IMR-90 (cell line): ENCODE results near the gene DNAH17.

ENCODE experiments used
- BHLHE40 ChIP-seq: fragments of 150-350 bp; IDR thresholded peaks from 2 replicates; pipeline ENCODE4 v1.6.1; 2016; ENCODE audit warnings: mild to moderate bottlenecking, low read depth, low read length
- CEBPB ChIP-seq: IDR thresholded peaks from 2 replicates; pipeline ENCODE4 v1.6.1; 2012; ENCODE audit warnings: low read depth, low read length, improper control_type of control experiment
- CHD1 ChIP-seq: IDR thresholded peaks from 2 replicates; pipeline ENCODE4 v1.6.1; 2012; ENCODE audit warnings: low read depth, low read length, improper control_type of control experiment
- MAFK ChIP-seq: IDR thresholded peaks from 2 replicates; pipeline ENCODE4 v1.6.1; 2012; ENCODE audit warnings: low read depth, low read length, improper control_type of control experiment
- MAZ ChIP-seq: IDR thresholded peaks from 2 replicates; pipeline ENCODE4 v1.6.1; 2012; ENCODE audit warnings: low read depth, mild to moderate bottlenecking, low read length, improper control_type of control experiment, moderate library complexity, borderline replicate concordance
- MXI1 ChIP-seq: IDR thresholded peaks from 2 replicates; pipeline ENCODE4 v1.6.1; 2012; ENCODE audit warnings: low read depth, mild to moderate bottlenecking, low read length, moderate library complexity, borderline replicate concordance
- NFE2L2 ChIP-seq: fragments of 150-350 bp; IDR thresholded peaks from 2 replicates; pipeline ENCODE4 v1.6.1; 2016; ENCODE audit warnings: low read depth, mild to moderate bottlenecking, low read length
- POLR2A ChIP-seq: IDR thresholded peaks from 2 replicates; pipeline ENCODE4 v1.6.1; 2012; ENCODE audit warnings: mild to moderate bottlenecking, low read depth, low read length
- RAD21 ChIP-seq: IDR thresholded peaks from 2 replicates; pipeline ENCODE4 v1.6.1; 2012; ENCODE audit warnings: low read length, improper control_type of control experiment
- RCOR1 ChIP-seq: IDR thresholded peaks from 2 replicates; pipeline ENCODE4 v1.6.1; 2012; ENCODE audit warnings: mild to moderate bottlenecking, low read length, improper control_type of control experiment; ENCODE audit not compliant: insufficient replicate concordance
- RFX5 ChIP-seq: IDR thresholded peaks from 2 replicates; pipeline ENCODE4 v1.8.0; 2012; ENCODE audit warnings: low read depth, mild to moderate bottlenecking, low read length, moderate library complexity
- SMC3 ChIP-seq: fragments of 150-350 bp; IDR thresholded peaks from 2 replicates; pipeline ENCODE4 v1.6.1; 2016; ENCODE audit warnings: low read depth, mild to moderate bottlenecking, antibody characterized with exemption, low read length, moderate library complexity
- TF ChIP-seq, protein P1 (sequence below): conservative IDR thresholded peaks from 2 replicates; pipeline ENCODE4 v1.5.1; 2012; ENCODE audit warnings: mild to moderate bottlenecking, low read depth, low read length, improper control_type of control experiment
- TF ChIP-seq, protein P2 (sequence below): fragments of 150-350 bp; IDR thresholded peaks from 2 replicates; pipeline ENCODE4 v1.6.1; 2017; ENCODE audit warnings: mild to moderate bottlenecking, antibody characterized with exemption, low read length, low read depth

DNA sequence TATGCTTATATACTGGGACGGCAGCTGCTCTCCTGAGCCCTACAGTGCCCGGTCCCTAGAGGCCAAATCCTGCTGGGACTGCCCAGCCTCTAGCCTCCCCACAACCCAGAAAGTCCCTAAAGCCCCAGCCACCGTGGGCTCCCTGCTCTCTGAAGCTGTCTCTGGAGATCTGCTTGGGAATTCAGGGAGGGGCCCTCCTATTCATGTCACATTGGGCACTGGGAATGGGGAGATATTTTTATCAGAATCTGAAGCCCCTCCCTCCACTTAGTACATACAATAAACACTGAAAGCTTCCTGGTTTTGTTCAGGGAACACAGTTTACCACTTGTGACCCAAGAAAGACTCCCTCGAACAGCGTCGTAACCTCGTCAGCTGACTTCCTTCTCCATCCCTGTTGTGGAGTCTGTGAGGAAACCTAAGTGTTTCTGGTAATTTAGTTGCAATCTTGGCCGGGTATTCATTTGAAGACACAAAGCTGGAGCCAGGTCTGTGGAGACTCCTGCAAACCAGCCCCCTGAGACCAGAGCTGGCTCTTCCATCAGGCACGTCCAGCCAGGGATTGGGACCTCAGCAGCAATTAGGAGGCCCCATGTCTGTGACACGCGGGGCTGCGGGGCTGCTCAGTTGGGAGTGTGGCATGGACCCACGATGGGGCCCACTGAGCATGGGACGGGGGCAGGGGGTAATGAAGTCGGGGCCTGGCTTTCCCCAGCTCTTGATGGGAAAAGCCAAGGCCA lies 160.2 kb downstream of the DNAH17 start:
- TF ChIP-seq, protein P1, sequence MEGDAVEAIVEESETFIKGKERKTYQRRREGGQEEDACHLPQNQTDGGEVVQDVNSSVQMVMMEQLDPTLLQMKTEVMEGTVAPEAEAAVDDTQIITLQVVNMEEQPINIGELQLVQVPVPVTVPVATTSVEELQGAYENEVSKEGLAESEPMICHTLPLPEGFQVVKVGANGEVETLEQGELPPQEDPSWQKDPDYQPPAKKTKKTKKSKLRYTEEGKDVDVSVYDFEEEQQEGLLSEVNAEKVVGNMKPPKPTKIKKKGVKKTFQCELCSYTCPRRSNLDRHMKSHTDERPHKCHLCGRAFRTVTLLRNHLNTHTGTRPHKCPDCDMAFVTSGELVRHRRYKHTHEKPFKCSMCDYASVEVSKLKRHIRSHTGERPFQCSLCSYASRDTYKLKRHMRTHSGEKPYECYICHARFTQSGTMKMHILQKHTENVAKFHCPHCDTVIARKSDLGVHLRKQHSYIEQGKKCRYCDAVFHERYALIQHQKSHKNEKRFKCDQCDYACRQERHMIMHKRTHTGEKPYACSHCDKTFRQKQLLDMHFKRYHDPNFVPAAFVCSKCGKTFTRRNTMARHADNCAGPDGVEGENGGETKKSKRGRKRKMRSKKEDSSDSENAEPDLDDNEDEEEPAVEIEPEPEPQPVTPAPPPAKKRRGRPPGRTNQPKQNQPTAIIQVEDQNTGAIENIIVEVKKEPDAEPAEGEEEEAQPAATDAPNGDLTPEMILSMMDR = no peak
- no peak for TF ChIP-seq CEBPB
- TF ChIP-seq SMC3 = no peak
- TF ChIP-seq NFE2L2 = no peak
- TF ChIP-seq RCOR1 = no peak
- no peak for TF ChIP-seq MAFK
- no peak for TF ChIP-seq POLR2A
- no peak for TF ChIP-seq MAZ
- TF ChIP-seq, protein P2, sequence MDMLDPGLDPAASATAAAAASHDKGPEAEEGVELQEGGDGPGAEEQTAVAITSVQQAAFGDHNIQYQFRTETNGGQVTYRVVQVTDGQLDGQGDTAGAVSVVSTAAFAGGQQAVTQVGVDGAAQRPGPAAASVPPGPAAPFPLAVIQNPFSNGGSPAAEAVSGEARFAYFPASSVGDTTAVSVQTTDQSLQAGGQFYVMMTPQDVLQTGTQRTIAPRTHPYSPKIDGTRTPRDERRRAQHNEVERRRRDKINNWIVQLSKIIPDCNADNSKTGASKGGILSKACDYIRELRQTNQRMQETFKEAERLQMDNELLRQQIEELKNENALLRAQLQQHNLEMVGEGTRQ = no peak
- no peak for TF ChIP-seq BHLHE40
- no peak for TF ChIP-seq MXI1
- no peak for TF ChIP-seq RAD21
- no peak for TF ChIP-seq CHD1
- no peak for TF ChIP-seq RFX5
